NCI-H69 (cell line): Measurements from ENCODE around the gene NFATC3.

Experiments
- DNase-seq: peaks from one replicate; lab custom pipeline; 2025; lab: John Stamatoyannopoulos, UW

NFATC3 gene

GRCh38 chr16:68085259-68086071 is at the start of gene NFATC3:
Gene NFATC3, plus strand, starts transcription at chr16:68085370. Its CDS starts 312 bp downstream, at chr16:68085682.
- peak; percentile 95 for DNase-seq

GRCh38 chr16:68037841-68038597 is 47.2 kb upstream of the NFATC3 start:
- DNase-seq = no peak

GRCh38 chr16:68040506-68041288 is 44.5 kb upstream of the NFATC3 start:
- peak; percentile 68 for DNase-seq

- DNase-seq = no peak
Measured at GRCh38 chr16:68041783-68042182, 43.4 kb upstream of the NFATC3 start.

- no peak for DNase-seq
Measured at GRCh38 chr16:68046106-68046505, 39.1 kb upstream of the NFATC3 start.

GRCh38 chr16:68047987-68048386 is 37.2 kb upstream of the NFATC3 start:
- DNase-seq = no peak

- DNase-seq = no peak
Measured at GRCh38 chr16:68049449-68049848, 35.7 kb upstream of the NFATC3 start.

- DNase-seq = no peak
Measured at GRCh38 chr16:68055395-68055794, 29.8 kb upstream of the NFATC3 start.

GRCh38 chr16:68059804-68060203 is 25.4 kb upstream of the NFATC3 start:
- DNase-seq = no peak

GRCh38 chr16:68061396-68061795 is 23.8 kb upstream of the NFATC3 start:
- no peak for DNase-seq

- no peak for DNase-seq
Measured at GRCh38 chr16:68062910-68063393, 22.2 kb upstream of the NFATC3 start.

- DNase-seq = peak; percentile 56
Measured at GRCh38 chr16:68064791-68065365, 20.3 kb upstream of the NFATC3 start.

GRCh38 chr16:68065716-68066305 is 19.4 kb upstream of the NFATC3 start:
- no peak for DNase-seq

GRCh38 chr16:68066763-68067162 is 18.4 kb upstream of the NFATC3 start:
- DNase-seq = no peak

GRCh38 chr16:68068926-68069325 is 16.2 kb upstream of the NFATC3 start:
- no peak for DNase-seq

GRCh38 chr16:68069511-68070248 is 15.5 kb upstream of the NFATC3 start:
- peak; percentile 41 for DNase-seq

- DNase-seq = no peak
Measured at GRCh38 chr16:68070249-68070730, 14.9 kb upstream of the NFATC3 start.

GRCh38 chr16:68070806-68071517 is 14.2 kb upstream of the NFATC3 start:
- no peak for DNase-seq

GRCh38 chr16:68071518-68071901 is 13.7 kb upstream of the NFATC3 start:
- no peak for DNase-seq
